ENCODE measurements around the gene CAGE1.
A peak's percentile ranks its signal among the peaks of the same experiment; 100 is the strongest.
"Not testable (repeated sequence)": the region's sequence is repeated elsewhere in the genome, so short reads cannot be mapped to it uniquely, and the experiment has no call there.

CAGE1 gene

DNA sequence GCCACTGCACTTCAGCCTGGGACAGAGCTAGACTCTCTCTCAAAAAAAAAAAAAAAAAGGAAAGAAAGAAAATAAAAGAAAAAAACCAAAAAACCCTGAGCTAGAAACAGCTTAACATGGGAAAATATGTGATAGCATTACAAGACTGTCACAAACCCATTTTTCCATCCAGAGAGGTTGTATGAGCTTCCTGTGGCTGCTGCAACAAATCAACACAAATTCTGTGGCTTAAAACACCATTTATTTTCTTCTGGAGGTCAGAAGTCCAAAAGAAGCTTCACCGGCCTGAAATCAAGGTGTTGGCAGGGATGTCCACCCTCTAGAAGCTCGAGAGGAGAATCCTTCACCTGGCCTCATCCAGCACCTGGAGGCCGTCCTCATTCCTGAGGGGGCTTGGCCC, 54.9 kb downstream of the CAGE1 start:
- DNase-seq: no peak

DNA sequence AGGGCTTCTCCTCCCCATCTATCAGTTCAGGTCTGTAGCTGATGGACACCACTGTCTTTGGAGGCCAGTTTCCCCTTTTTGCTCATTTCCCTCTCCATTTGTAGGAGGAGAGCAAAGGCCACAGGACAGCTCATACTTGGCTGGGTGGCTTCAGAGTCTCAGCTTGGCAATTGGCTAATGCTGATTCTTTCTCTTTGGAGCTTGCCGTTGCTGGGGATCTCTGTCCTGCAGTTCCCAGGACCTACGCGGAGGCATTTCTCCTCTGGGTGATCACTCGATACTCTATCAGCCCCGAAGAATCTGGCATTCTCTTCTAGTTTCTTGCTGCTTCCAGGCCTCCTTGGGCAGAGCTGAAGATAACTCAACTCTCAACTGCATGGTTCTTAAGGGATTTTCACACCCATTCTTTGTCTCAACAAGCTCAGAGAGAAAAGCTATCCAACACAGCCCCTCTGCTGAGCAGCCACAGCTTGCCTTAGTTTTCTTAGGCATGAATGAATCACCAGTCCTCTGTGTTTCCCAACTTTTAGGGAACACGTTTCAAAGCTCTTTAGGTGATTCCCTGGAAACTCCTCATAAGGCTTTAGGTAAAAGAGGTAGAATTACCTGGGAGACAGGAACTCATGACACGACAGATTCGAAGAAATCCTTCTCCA, 57.3 kb downstream of the CAGE1 start:
- DNase-seq: no peak

DNA sequence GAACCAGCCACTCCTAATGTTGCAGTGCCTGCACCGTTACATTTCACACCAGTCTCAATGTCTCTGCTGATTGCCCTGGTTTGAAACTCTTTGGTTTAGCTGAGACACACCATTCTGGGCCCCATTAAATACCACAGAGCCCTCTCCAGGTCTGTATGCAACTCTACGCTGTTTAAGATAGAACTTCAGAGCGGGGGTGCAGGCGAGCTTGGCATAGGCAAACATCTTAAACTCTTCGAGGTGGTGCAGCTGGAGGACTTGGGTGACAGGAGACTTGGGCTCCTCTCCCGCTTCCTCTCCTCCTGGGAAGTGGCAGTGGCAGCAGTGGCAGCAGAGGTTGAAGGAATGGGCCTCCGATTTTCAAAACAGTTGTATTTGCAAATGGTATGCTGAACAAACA, 58.1 kb downstream of the CAGE1 start:
- no peak for DNase-seq

DNA sequence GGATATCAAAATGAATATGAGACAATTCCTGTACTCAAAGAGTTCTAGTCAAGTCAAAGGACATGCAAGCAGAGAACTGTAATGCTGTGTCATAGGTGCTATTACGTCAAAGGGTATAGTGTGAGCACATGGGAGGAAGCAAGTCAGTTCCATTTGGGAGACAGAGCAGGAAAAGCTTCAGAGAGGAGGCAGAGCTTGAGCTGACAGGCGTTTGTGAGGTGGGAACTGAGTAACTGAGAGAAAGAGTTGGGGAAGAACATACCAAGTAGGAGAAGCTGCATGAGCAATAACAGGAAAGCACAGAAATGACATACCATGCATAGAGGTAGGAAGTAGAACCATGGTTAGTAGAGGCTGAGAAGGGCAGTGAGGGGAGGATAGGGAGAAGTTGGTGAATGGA, 61.3 kb downstream of the CAGE1 start:
- DNase-seq: no peak

DNA sequence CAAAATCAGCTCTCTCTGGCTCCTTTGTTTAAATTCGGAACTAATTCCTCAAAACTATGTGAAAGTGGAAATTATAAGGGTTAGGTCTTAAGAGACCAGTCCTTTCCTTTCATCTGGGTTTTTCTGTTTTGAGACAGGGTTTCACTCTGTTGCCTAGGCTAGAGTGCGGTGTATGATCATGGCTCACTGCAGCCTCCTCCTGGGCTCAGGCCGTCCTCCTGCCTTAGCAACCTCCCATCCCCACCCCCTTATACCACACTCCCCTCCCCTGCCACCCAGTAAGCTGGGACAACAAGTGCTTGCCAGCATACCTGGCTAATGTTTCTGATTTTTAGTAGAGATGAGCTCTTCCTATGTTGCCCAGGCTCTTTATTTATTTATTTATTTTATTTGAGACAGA, 63.8 kb downstream of the CAGE1 start:
- DNase-seq: no peak

DNA sequence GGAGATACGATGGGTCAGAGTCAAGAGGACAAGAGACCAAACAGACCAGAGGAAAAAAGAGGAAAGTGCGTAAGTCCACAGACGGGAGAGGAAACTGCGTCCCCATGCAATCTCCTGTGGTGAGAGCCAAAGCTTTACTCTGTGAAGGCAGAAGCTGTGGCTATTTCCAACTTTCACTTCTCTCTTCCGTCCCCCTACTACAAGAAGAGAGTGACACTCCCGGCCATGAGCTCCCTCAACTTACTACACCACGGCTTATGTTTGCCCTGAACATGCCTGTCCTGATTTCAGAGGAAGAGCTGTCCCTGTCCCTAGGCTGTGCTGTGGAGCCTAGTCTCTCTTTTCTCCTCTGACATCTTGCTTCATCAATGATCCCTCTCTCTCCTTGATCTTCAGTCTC, 65.0 kb downstream of the CAGE1 start:
- DNase-seq: no peak

DNA sequence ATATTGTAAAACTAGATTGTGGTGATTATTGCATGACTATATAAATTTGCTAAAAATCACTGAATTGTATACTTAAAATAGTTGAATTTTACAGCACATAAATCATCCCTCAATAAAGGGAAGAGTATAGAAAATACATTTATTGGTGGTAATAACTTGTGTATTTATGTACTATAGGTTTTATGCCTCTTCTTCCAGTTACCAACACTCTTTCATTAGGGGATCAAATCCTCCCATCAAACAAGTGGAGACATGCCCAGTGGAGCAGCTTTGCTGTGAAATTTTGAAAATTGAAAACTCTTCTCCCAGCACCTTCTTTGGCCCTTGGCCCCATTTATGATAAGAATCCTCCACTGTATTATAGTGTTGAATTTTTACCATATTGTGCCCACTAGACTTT, 66.5 kb downstream of the CAGE1 start:
- no peak for DNase-seq

DNA sequence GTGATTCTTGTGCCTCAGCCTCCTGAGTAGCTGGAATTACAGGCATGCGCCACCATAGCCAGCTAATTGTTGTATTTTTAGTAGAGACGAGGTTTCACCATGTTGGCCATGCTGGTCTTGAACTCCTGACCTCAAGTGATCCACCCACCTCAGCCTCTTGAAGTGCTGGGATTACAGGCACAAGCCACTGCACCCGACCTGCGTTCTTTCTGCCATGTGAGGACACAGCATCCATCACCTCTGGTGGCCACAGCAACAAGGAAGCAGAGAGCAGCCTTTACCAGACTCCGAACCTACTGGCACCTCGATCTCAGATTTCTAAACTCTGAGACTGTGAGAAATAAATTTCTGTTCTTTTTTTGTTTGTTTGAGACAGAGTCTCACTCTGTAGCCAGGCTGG, 67.7 kb downstream of the CAGE1 start:
- DNase-seq: not testable (repeated sequence)

DNA sequence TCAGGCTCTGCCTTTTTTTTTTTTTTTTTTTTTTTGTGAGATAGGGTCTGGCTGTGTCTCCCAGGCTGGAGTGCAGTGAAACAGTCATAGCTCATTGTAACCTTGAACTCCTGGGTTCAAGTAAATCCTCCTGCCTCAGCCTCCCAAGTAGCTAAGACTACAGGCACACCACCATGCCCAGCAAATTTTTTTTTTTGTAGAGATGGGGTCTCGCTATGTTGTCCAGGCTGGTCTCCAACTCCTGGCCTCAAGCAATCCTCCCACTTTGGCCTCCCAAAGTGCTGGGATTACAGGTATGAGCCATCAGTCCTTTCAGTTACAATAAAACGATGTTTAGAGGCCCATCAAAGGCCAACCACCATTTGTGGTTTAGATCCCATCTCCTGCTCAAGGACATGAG, 70.1 kb downstream of the CAGE1 start:
- DNase-seq: not testable (repeated sequence)

DNA sequence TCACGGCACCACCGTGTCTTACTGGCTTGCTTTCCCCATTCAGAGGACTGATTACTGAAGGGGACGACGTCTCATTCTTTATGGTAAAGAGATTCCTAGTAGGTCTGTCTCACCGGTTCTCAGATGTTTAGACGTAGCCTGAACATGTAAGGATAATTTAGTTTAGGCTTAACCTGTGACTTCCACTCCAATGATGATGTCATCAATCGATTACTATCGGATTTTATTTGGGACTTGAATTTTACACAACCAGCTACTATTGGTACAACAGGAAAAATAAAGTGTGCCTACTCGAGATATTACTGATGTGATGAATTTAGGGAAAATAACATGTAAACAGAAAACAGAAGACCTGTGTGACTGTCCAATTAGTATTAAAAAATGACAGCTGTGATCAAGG, 72.0 kb downstream of the CAGE1 start:
- no peak for DNase-seq

DNA sequence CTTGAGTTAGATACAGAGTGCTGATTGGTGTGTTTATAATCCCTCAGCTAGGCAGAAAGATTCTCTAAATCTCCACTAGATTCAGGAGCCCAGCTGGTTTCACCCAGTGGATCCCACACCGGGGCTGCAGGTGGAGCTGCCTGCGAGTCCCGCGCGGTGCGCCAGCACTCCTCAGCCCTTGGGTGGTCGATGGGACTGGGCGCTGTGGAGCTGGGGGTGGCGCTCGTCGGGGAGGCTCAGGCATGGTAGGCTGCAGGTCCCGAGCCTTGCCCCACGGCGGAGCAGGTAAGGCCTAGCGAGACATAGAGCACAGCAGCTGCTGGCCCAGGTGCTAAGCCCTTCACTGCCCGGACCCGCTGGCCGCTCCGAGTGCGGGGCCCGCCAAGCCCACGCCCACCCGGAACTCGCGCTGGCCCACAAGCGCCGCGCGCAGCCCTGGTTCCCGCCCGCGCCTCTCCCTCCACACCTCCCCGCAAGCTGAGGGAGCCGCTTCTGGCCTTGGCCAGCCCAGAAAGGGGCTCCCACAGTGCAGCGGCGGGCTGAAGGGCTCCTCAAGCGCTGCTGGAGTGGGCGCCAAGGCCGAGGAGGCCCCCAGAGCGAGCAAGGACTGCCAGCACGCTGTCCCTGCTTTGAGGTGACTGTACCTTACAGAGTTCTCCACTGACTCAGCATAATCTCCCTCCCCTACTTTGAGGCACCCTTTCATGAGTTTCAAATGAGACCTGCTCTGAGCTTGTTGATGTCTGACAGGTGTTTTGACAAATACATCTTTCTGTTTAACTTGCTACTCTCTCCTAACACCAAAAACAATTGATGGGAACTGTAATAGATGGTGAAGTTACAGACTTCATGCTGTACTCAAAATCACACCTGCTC, 72.6 kb downstream of the CAGE1 start:
- no peak for DNase-seq

DNA sequence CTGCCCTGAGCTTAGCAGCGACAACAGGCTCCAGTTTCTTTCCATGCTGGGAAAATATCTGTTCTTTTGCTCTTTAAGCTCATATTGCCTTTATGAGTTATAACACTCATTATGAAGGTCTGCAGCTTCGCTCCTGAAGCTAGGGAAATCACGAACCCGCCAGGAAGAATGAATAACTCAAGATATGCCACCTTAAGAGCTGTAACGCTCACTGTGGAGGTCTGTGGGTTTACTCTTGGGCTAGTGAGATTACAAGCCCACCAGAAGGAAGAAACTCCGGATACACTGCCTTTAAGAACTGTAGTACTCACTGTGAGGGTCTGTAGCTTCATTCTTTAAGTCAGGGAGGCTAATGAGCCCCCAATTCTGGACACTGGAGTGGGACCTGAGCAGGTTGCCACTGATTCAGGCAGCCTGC, 73.6 kb downstream of the CAGE1 start:
- DNase-seq: no peak

DNA sequence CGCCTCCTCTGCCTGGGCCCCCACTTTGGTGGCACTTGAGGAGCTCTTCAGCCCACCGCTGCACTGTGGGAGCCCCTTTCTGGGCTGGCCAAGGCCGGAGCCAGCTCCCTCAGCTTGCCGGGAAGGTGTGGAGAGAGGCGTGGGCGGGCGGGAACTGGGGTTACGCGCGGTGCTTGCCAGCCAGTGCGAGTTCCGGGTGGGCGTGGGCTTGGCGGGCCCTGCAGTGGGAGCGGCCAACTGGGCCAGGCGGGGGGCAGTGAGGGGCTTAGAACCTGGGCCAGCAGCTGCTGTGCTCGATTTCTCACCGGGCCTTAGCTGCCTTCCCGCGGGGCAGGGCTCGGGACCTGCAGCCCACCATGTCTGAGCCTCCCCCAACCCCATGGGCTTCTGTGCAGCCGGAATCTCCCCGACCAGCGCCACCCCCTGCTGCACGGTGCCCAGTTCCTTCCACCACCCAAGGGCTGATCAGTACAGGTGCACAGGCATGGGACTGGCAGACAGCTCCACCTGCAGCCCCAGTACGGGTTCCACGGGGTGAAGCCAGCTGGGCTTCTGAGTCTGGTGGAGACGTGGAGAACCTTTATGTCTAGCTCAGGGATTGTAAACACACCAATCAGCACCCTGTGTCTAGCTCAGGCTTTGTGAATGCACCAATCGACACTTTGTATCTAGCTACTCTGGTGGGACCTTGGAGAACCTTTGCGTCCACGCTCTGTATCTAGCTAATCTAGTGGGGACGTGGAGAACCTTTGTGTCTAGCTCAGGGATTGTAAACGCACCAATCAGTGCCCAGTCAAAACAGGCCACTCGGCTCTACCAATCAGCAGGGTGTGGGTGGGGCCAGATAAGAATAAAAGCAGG, 74.2 kb downstream of the CAGE1 start:
- not testable (repeated sequence) for DNase-seq

DNA sequence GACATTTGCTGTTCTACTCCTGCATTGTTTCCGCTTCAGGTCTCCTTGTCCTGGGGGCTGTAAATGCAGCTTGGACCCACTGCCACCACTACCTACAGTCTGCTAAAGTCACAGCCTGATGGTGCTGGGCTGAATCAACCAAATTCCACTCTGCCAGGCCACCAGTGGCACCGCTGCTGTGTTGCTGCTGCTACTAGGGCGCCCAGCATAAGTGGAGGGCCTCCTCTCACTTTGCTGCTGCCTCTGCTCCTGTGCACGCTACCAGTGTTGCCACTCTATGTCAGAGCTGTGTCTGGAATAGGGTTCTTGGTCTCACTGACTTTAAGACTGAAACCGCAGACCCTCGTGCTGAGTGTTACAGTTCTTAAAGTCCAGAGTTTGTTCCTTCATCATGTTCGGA, 75.1 kb downstream of the CAGE1 start:
- no peak for DNase-seq

DNA sequence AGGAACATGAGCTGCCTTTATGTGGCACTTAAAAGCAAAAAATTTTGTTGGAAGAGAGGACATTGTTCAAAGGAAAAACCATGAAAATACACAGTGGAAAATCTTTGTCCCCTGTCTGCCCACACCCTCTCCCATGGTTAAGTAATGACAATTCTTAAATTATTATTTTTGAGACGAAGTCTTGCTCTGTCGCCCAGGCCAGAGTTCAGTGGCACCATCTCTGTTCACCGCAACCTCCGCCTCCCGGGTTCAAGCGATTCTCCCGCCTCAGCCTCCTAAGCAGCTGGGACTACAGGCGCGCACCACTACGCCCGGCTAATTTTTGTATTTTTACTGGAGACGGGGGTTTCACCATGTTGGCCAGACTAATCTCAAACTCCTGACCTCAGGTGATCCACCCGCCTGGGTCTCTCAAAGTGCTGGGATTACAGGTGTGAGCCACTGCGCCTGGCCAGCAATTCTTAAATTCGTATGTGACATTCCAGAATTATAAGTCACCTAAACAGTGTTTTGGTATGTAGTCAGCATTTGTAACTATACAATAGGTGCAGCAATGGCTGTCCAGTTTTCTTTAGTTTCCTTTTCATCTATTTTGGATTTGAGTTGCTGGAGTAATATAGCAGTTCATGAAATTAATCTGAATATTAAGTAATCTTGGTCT, 75.9 kb downstream of the CAGE1 start:
- no peak for DNase-seq

DNA sequence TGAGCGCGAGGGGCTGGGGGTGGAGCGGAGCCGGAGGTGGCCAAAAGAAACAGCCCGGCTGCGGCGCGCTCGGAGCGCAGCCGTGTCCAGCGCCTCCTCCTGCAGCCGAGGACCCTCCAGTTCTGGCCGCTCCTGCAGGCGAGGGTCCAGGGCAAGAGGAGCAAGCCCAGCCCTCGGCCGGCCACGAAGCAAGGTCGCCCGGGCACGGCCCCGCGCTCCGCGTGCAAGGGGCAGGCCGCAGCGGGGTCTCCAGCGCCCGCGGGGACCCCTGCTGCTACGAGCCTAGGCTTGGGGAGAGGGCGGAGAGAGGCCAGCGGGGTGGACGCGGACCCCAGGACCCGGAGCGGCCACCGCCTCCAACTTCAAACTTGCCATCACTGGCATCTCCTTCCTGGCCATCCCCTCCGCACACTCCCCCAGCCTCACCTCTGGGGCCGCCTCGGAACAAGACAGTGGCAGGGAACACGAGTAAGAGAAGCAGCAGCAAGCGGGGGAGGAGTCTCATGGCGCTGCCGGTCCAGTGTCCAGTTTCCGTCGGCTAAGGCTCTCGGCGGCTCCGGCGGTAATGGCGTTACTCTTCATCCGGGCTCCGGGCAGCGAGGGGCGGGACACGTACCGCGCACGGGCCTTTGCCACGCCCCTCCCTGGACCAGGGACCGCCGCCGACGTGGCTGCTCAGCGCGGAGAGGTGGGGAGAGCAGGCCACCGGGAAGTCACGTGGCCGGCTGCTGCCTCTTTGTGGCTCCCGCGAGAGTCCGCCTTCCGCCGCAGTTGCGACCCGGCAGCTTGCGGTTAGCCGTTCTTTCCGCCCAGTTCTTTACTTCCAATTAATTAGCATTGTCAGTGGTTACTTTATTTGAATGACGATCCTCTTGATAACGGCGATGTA, 76.7 kb downstream of the CAGE1 start, which contains the start of gene SSR1:
SSR1 (minus strand) TSS at position 584 of the 889 bp plus-strand sequence; CDS start at position 505, 79 bp downstream.
- DNase-seq: peak; percentile 84

DNA sequence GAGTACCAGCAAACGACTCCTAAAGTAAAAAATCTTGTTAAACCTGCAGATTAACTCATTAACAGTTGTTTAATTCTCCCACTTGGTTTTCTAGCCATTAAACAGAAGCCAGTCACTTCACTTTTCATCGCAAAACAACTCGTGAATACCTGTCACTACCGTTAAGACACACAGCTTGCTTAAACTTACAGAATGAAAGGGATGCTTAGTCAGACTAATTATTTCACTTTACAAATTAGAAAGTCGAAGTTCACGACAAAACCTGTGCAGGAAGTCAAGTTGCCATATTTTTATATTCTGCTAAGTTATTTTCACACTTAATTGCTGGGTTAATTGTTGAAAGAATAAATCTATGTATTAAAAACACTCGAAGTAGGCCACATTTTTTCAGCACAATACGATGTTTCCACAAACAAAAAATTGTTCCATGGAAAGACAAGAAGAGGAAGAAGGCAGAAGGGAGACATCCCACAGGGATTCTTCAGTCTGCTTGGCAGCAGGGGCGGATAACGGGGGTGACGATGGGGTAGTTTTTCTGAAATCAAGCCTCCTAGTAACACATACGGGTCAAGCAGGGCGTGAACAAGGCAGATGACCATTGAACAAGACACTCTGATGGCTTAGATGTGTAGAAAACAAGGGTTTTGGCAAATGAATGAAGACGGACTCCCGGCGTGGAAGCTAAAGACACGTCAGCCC, 77.5 kb downstream of the CAGE1 start:
- no peak for DNase-seq

DNA sequence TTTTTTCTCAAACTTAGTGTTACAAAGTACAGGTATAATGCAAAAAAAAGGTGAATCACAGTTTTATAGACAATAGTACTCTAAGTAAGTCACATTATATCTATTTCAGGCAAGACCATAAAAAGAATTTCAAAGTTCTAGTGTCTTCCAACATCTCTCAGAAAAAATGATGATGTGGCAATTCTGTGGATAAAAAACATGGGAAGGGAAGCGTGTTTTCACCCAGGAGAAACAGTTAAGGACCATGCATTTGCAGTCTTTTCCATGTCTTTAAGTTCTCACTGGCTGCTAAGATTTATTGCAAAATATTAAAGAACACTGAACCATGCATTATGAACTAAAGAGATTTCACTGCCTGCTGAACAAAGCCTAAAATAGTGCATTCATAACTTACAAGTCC, 78.4 kb downstream of the CAGE1 start:
- no peak for DNase-seq

DNA sequence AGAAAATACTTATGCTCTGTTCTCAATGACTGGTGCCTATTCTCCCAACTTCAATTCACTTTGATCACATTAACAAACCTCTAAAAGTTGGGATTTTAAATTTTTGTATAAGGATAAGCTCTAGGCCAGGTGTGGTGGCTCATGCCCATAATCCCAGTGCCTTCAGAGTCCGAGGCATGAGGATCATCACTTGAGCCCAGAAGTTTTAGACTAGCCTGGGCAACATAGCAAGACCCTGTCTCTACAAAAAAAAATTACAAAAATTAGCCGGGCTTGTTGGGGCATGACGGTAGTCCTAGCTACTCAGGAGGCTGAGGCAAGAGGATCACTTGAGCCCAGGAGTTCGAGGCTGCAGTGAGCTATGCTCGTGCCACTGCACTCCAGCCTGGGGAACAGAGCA, 80.5 kb downstream of the CAGE1 start:
- no peak for DNase-seq

DNA sequence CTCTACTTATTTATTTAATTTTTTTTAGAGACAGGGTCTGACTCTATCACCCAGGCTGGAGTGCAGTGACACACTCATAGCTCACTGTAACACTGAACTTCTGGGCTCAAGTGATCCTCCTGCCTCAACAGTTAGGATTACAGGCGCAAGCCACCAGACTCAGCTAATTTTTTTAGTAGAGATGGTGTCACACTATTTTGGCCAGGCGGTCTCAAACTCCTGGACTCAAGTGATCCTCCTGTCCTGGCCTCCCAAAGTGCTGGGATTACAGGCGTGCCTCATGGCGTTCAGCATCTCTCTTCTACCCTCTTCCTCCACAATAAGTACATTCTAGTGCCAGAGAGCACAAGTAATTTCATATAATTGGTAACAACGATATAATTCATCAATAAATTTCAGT, 82.0 kb downstream of the CAGE1 start:
- DNase-seq: no peak

DNA sequence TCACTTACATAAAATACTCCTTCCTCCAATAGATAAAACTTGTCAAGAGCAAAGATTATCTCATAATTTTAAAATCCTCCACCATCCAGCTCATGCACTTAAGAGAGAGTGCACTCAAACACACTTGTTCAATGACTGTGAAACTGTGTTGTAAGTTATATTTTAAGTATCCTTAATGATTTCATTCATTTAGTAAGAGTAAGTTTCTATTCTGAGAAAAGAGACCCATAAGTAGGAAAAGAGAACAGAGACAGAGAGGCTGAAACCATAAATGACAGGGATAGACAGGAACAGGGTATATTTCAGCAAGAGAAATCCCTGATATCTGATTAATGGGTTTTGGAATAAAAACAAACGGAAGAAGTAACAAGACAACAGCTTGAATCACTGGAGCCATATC, 84.7 kb downstream of the CAGE1 start:
- no peak for DNase-seq
